Kidney (tissue), 14 donors: ENCODE results near the gene LYRM7. TPM values are rescaled to one million over a fixed set of nuclear protein-coding genes. Genes with fewer than 3 reads are reported as not detected.

Source experiments
- DNase-seq, 5 donors: peaks; one replicate each; pipeline ENCODE4 v3.0.0-alpha.2; 2013 to 2020
- FAIRE-seq: peaks from 2 replicates; lab custom pipeline; 2012; peaks lifted over from hg19 to GRCh38; lab: Jason Lieb, UNC
- H3K27ac ChIP-seq, 2 donors: one replicate each; pipeline ENCODE4 v1.7.0; 2013; ENCODE audit warnings: low read depth in 2 of 2, low read length in 2 of 2, inconsistent platforms in 1 of 2
- H3K27me3 ChIP-seq: one replicate; pipeline ENCODE4 v1.7.1; 2013; ENCODE audit warnings: low read length, inconsistent platforms; ENCODE audit not compliant: control insufficient read depth, insufficient read depth
- H3K36me3 ChIP-seq, 3 donors: one replicate each; pipeline versions ENCODE4 v1.7.0 to v1.7.1; 2013; ENCODE audit warnings: low read length in 3 of 3, control low read depth in 1 of 3, inconsistent platforms in 1 of 3; ENCODE audit not compliant: insufficient read depth in 3 of 3, control insufficient read depth in 2 of 3
- H3K4me1 ChIP-seq, 3 donors: one replicate each; pipeline versions ENCODE4 v1.7.0 to v1.7.1; 2013; ENCODE audit warnings: low read length in 3 of 3, inconsistent platforms in 1 of 3, low read depth in 1 of 3; ENCODE audit not compliant: control insufficient read depth in 2 of 3, insufficient read depth in 2 of 3
- H3K4me3 ChIP-seq, 3 donors: one replicate each; pipeline versions ENCODE4 v1.7.0 to v1.8.1; 2013; ENCODE audit warnings: low read length in 3 of 3, control low read depth in 1 of 3, inconsistent platforms in 1 of 3
- H3K9ac ChIP-seq, 3 donors: one replicate each; pipeline versions ENCODE4 v1.7.0 to v1.7.1; 2013; ENCODE audit warnings: low read length in 3 of 3, control low read depth in 1 of 3, inconsistent platforms in 1 of 3
- H3K9me3 ChIP-seq, 3 donors: one replicate each; pipeline versions ENCODE4 v1.7.0 to v1.7.1; 2013; ENCODE audit warnings: low read length in 3 of 3, control low read depth in 1 of 3, inconsistent platforms in 1 of 3; ENCODE audit not compliant: control insufficient read depth in 2 of 3, insufficient read depth in 1 of 3
- CTCF ChIP-seq: IDR thresholded peaks from 3 replicates; pipeline ENCODE4 v1.5.1; 2012; ENCODE audit warnings: mild to moderate bottlenecking, moderate library complexity, borderline replicate concordance; ENCODE audit not compliant: insufficient read depth; ENCODE audit errors: extremely low read depth
- intact Hi-C: fragments of 100-400 bp; cut with DNase I; formaldehyde crosslinking; loops from one replicate; pipeline ENCODE4 v1.11.1; 2022
- polyA plus RNA-seq: library from polyadenylated mRNA; stranded (reverse); fragments of 350-450 nt; fragmentation: Illumina TruSeq; extraction: RNeasy Lipid Tissue Mini Kit (QIAGEN cat#74804); gene quantifications from one replicate; pipeline ENCODE4 v1.2.3, GENCODE V29; 2014; ENCODE audit warnings: low read depth, low replicate concordance; ENCODE audit not compliant: insufficient read depth
- total RNA-seq: library from RNA; stranded (reverse); fragmentation: NEBNext Ultra II Directional; extraction: Animal tissue kit (Norgen Biotek cat#: 25700); gene quantifications from one replicate; pipeline ENCODE4 v1.2.1, GENCODE V29; 2021
- donor health status: control.
- donor health status: control.
- donor health status: control.
- donor health status: control.
- donor health status: control.
- donor health status: DM: yes; HTN: yes; CAD: no.
- donor health status: Normal renal cell carcinoma (clear cell type).

LYRM7 gene
- total and polyA plus RNA-seq, 2 donors from 2014 or later = 5.4 to 7.2 TPM

- no peak for FAIRE-seq
- DNase-seq = no peak
Measured at GRCh38 chr5:131226899-131227298, 56.2 kb downstream of the LYRM7 start.

GRCh38 chr5:131228646-131229045, 57.9 kb downstream of the LYRM7 start:
- H3K4me1 ChIP-seq = no peaks in the 10 kb centered on the region
- intact Hi-C loops = no loop called here
- DNase-seq = no peak
- no peak overlapping the region for H3K9ac ChIP-seq
- no peaks in the 10 kb centered on the region for H3K9me3 ChIP-seq
- no peak for TF ChIP-seq CTCF
- H3K4me3 ChIP-seq = no peak overlapping the region
- no peaks in the 10 kb centered on the region for H3K27me3 ChIP-seq
- no peak overlapping the region for H3K27ac ChIP-seq
- no peak for FAIRE-seq
- H3K36me3 ChIP-seq = no peaks in the 10 kb centered on the region

More at GRCh38 chr5:131226899-131227298, 56.2 kb downstream of the LYRM7 start:
- Histone ChIP-seq H3K27me3 (no peaks in the 10 kb centered on the region), H3K9ac (no peak overlapping the region), H3K4me3 (no peak overlapping the region), H3K36me3 (no peaks in the 10 kb centered on the region), H3K4me1 (no peaks in the 10 kb centered on the region), H3K27ac (no peak overlapping the region), H3K9me3 (no peaks in the 10 kb centered on the region)
- no peak for TF ChIP-seq CTCF
- intact Hi-C loops = no loop called here

GRCh38 chr5:131229623-131230022, 58.9 kb downstream of the LYRM7 start:
- Histone ChIP-seq H3K36me3 (no peaks in the 10 kb centered on the region), H3K4me3 (no peak overlapping the region), H3K9ac (no peak overlapping the region), H3K4me1 (no peaks in the 10 kb centered on the region), H3K27ac (no peak overlapping the region), H3K27me3 (no peaks in the 10 kb centered on the region), H3K9me3 (no peaks in the 10 kb centered on the region)
- intact Hi-C loops = no loop called here
- FAIRE-seq = no peak
- TF ChIP-seq CTCF = no peak
- DNase-seq = no peak

DNA sequence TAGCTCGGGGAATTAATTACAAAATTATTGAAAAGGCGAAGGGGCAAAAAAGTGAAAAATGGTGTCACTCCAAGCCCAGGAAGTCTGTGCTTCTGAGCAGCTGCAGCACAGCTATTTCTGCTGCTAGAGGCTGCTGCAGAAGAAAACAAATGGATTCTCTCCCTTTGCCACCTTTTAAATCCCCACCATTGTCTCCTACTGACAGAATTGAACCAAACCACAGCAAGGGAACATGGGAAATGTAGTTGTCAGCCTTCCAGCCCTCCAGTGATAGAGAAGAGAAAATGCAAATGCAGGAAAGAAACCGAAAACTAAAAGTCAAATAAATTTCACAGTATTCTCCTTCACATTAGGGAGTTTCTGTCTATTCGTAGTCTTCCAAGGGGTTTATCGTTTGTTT, 59.7 kb downstream of the LYRM7 start:
- H3K27me3 ChIP-seq = no peaks in the 10 kb centered on the region
- DNase-seq (no peak), FAIRE-seq (no peak)
- H3K9ac ChIP-seq = no peak overlapping the region
- no peaks in the 10 kb centered on the region for H3K9me3 ChIP-seq
- no peaks in the 10 kb centered on the region for H3K4me1 ChIP-seq
- TF ChIP-seq CTCF = no peak
- no peak overlapping the region for H3K27ac ChIP-seq
- intact Hi-C loops = no loop called here
- no peak overlapping the region for H3K4me3 ChIP-seq
- no peaks in the 10 kb centered on the region for H3K36me3 ChIP-seq
